Neural progenitor cell (in vitro differentiated cells): ENCODE measurements around the gene SRR. TPM values are rescaled to one million over a fixed set of nuclear protein-coding genes. Genes with fewer than 3 reads are reported as not detected.

ENCODE experiments used
- DNase-seq: peaks from one replicate; pipeline ENCODE4 v3.0.0-alpha.2; 2016; ENCODE audit warnings: low spot score
- H2AFZ ChIP-seq: fragments of 200-600 bp; sonication (generic); replicated peaks from 2 replicates; pipeline ENCODE4 v1.6.1; 2016; ENCODE audit warnings: antibody characterized with exemption
- H3F3A ChIP-seq: fragments of 200-600 bp; sonication (generic); 2 replicates; pipeline ENCODE4 v1.6.1; 2016; ENCODE audit warnings: antibody characterized with exemption, low read depth
- H3K27ac ChIP-seq: fragments of 200-600 bp; sonication (generic); 2 replicates; pipeline ENCODE4 v1.5.1; 2016; ENCODE audit warnings: mild to moderate bottlenecking
- H3K27me3 ChIP-seq: fragments of 200-600 bp; sonication (generic); 2 replicates; pipeline ENCODE4 v1.6.1; 2016; ENCODE audit warnings: mild to moderate bottlenecking, moderate library complexity
- H3K36me3 ChIP-seq: fragments of 200-600 bp; sonication (generic); 2 replicates; pipeline ENCODE4 v1.5.1; 2016
- H3K4me1 ChIP-seq: fragments of 200-600 bp; sonication (generic); 2 replicates; pipeline ENCODE4 v1.6.1; 2016; ENCODE audit warnings: mixed run types
- H3K4me2 ChIP-seq: fragments of 200-600 bp; sonication (generic); 2 replicates; pipeline ENCODE4 v1.6.1; 2016
- H3K4me3 ChIP-seq: fragments of 200-600 bp; sonication (generic); 2 replicates; pipeline ENCODE4 v1.5.1; 2016
- H3K79me2 ChIP-seq: fragments of 200-600 bp; sonication (generic); 2 replicates; pipeline ENCODE4 v1.6.1; 2016; ENCODE audit warnings: low read depth
- H3K9ac ChIP-seq: fragments of 200-600 bp; sonication (generic); 2 replicates; pipeline ENCODE4 v1.6.1; 2016
- H3K9me3 ChIP-seq: fragments of 200-600 bp; sonication (generic); 2 replicates; pipeline ENCODE4 v1.5.1; 2016; ENCODE audit warnings: low read depth
- H4K20me1 ChIP-seq: fragments of 200-600 bp; sonication (generic); 2 replicates; pipeline ENCODE4 v1.6.1; 2016; ENCODE audit warnings: low read depth
- H3K27ac Mint-ChIP-seq: 3 replicates; pipeline ENCODE4 v1.8.0; 2021; ENCODE audit warnings: mixed read lengths
- H3K27me3 Mint-ChIP-seq: 2 replicates; pipeline ENCODE4 v1.8.0; 2022; ENCODE audit warnings: low read depth, mild to moderate bottlenecking, inconsistent platforms, moderate library complexity, mixed read lengths; ENCODE audit not compliant: insufficient read depth
- H3K36me3 Mint-ChIP-seq: 3 replicates; pipeline ENCODE4 v1.8.0; 2021; ENCODE audit warnings: mixed read lengths
- H3K4me1 Mint-ChIP-seq: 3 replicates; pipeline ENCODE4 v1.8.0; 2021; ENCODE audit warnings: mixed read lengths
- H3K4me3 Mint-ChIP-seq: 3 replicates; pipeline ENCODE4 v1.8.0; 2021; ENCODE audit warnings: mild to moderate bottlenecking, moderate library complexity, mixed read lengths
- H3K9me3 Mint-ChIP-seq: 3 replicates; pipeline ENCODE4 v1.8.0; 2020; ENCODE audit warnings: mixed read lengths
- EZH2 ChIP-seq: fragments of 200-600 bp; sonication (generic); IDR thresholded peaks from 2 replicates; pipeline ENCODE4 v1.6.1; 2017; ENCODE audit warnings: antibody characterized with exemption, mild to moderate bottlenecking, moderate library complexity
- EZH2phosphoT487 ChIP-seq: fragments of 200-600 bp; sonication (generic); IDR thresholded peaks from 2 replicates; pipeline ENCODE4 v1.6.1; 2017; ENCODE audit warnings: antibody characterized with exemption
- total RNA-seq: library from RNA; depleted of rRNA; stranded (reverse); fragments of >200 nt; gene quantifications from 2 replicates; pipeline ENCODE4 v1.2.3, GENCODE V29; 2015; ENCODE audit warnings: low replicate concordance
- TF ChIP-seq, protein P1 (sequence below): fragments of 200-600 bp; sonication (generic); IDR thresholded peaks from 2 replicates; pipeline ENCODE4 v1.5.1; 2017; ENCODE audit warnings: antibody characterized with exemption, mild to moderate bottlenecking

SRR gene
- total RNA-seq, 1 donor from 2014 or later, result 40.9 TPM

DNA sequence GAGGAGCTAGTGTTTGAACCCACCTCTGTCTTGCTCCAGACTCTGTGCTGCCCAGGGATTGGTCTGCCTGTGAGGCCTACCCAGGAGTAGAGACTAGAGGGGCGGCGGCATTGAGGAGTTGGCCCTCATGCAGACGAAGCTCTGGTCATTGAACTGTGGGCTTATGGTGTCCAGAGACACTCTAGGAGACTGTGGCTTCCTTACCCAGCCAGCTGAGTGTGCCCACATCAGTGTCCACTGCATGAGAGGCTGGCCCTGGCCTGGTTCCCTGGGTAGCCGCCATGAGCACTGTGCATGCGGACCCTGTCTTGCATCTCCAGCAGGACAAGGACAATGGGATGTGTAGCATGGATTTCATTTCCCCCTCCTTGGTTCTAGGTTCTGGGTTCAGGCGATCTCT lies 47.5 kb downstream of the SRR start:
- Histone ChIP-seq H3K79me2 (peaks cover 11% of the 10 kb centered on the region), H3F3A (peaks cover 48% of the 10 kb centered on the region), H3K9me3 (no peaks in the 10 kb centered on the region), H3K36me3 (no peaks in the 10 kb centered on the region), H3K4me3 (no peak overlapping the region), H4K20me1 (no peaks in the 10 kb centered on the region), H3K27ac (no peak overlapping the region), H2AFZ (no peak overlapping the region), H3K4me2 (no peak overlapping the region), H3K4me1 (peaks cover 27% of the 10 kb centered on the region), H3K9ac (no peak overlapping the region), H3K27me3 (no peaks in the 10 kb centered on the region)
- Mint-ChIP-seq H3K9me3 (no peaks in the 10 kb centered on the region), H3K4me3 (no peak overlapping the region), H3K27me3 (peaks cover 4% of the 10 kb centered on the region), H3K27ac (peak overlapping the region; percentile 81), H3K4me1 (peaks cover 34% of the 10 kb centered on the region), H3K36me3 (peaks cover 2% of the 10 kb centered on the region)
- TF ChIP-seq EZH2 (no peak), EZH2phosphoT487 (no peak)
- TF ChIP-seq, protein P1, sequence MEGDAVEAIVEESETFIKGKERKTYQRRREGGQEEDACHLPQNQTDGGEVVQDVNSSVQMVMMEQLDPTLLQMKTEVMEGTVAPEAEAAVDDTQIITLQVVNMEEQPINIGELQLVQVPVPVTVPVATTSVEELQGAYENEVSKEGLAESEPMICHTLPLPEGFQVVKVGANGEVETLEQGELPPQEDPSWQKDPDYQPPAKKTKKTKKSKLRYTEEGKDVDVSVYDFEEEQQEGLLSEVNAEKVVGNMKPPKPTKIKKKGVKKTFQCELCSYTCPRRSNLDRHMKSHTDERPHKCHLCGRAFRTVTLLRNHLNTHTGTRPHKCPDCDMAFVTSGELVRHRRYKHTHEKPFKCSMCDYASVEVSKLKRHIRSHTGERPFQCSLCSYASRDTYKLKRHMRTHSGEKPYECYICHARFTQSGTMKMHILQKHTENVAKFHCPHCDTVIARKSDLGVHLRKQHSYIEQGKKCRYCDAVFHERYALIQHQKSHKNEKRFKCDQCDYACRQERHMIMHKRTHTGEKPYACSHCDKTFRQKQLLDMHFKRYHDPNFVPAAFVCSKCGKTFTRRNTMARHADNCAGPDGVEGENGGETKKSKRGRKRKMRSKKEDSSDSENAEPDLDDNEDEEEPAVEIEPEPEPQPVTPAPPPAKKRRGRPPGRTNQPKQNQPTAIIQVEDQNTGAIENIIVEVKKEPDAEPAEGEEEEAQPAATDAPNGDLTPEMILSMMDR, result no peak
- DNase-seq, result no peak

DNA sequence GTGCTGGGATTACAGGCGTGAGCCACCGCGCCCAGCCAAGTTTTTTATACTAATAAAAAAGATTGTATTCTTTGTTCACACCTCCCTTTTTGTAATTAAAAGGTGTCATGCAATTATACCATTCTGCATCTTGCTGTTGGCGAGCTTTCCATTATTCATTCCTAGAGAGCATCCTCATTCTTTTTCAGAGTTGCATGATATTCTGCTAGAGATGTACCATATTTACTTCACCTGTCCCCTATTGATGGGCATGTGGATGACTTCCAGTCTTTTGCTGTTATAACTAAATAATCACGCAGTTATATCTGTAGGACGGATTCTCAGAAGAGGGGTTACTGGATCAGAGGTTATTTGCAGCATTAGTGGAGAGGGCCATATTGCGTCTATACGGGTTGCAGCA lies 50.6 kb downstream of the SRR start:
- no peak overlapping the region for H3K4me2 ChIP-seq
- Mint-ChIP-seq H3K27me3 (no peaks in the 10 kb centered on the region), H3K9me3 (no peaks in the 10 kb centered on the region), H3K27ac (no peak overlapping the region), H3K4me1 (peaks cover 19% of the 10 kb centered on the region), H3K36me3 (peaks cover 4% of the 10 kb centered on the region), H3K4me3 (no peak overlapping the region)
- H3K36me3 ChIP-seq, result no peaks in the 10 kb centered on the region
- H2AFZ ChIP-seq, result no peak overlapping the region
- no peaks in the 10 kb centered on the region for H4K20me1 ChIP-seq
- H3K4me3 ChIP-seq, result no peak overlapping the region
- no peak overlapping the region for H3K27ac ChIP-seq
- H3K4me1 ChIP-seq, result peaks cover 12% of the 10 kb centered on the region
- no peaks in the 10 kb centered on the region for H3K27me3 ChIP-seq
- H3K9me3 ChIP-seq, result no peaks in the 10 kb centered on the region
- TF ChIP-seq, protein P1, result no peak
- no peak for TF ChIP-seq EZH2phosphoT487
- no peak for TF ChIP-seq EZH2
- no peak overlapping the region for H3K9ac ChIP-seq
- peaks cover 19% of the 10 kb centered on the region for H3F3A ChIP-seq
- peaks cover 7% of the 10 kb centered on the region for H3K79me2 ChIP-seq
- DNase-seq, result no peak

DNA sequence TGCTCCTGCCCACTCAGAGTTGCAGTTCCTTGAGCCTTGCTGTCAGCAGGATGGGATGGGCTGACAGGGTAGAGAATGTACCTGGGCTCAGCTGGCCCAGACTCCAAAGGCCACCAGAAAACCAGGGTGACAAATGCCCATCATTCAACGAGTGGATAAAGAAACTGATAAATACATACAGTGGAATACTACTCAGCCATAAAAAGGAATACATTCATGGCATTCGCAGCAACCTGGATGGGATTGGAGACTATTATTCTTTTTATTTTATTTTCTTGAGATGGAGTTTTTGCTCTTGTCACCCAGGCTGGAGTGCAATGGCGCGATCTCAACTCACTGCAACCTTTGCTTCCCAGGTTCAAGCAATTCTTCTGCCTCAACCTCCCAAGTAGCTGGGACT lies 53.5 kb downstream of the SRR start:
- H4K20me1 ChIP-seq, result no peaks in the 10 kb centered on the region
- no peak overlapping the region for H3K4me2 ChIP-seq
- H3K79me2 ChIP-seq, result no peaks in the 10 kb centered on the region
- no peak overlapping the region for H2AFZ ChIP-seq
- peaks cover 10% of the 10 kb centered on the region for H3F3A ChIP-seq
- DNase-seq, result no peak
- H3K9ac ChIP-seq, result no peak overlapping the region
- peaks cover 3% of the 10 kb centered on the region for H3K4me1 ChIP-seq
- no peaks in the 10 kb centered on the region for H3K36me3 ChIP-seq
- Mint-ChIP-seq H3K9me3 (no peaks in the 10 kb centered on the region), H3K27ac (no peak overlapping the region), H3K4me3 (no peak overlapping the region), H3K27me3 (no peaks in the 10 kb centered on the region), H3K4me1 (peaks cover 19% of the 10 kb centered on the region), H3K36me3 (peaks cover 2% of the 10 kb centered on the region)
- H3K27ac ChIP-seq, result no peak overlapping the region
- TF ChIP-seq EZH2phosphoT487 (no peak), EZH2 (no peak)
- TF ChIP-seq, protein P1, result no peak
- no peak overlapping the region for H3K4me3 ChIP-seq
- no peaks in the 10 kb centered on the region for H3K9me3 ChIP-seq
- H3K27me3 ChIP-seq, result no peaks in the 10 kb centered on the region
